ENCODE measurements around the gene ADRM1.

GRCh38 chr20:62314711-62315302 lies 12.0 kb downstream of the ADRM1 start:
- TF ChIP-seq CTCF (IDR thresholded peaks at IDR 0.05): no peak
- no peak for TF ChIP-seq POLR2A (IDR thresholded peaks at IDR 0.05)
- no peak for TF ChIP-seq EP300 (IDR thresholded peaks at IDR 0.05; ENCODE audit: low read depth)

Measured in transverse colon (tissue), 3 donors.